Measurements from ENCODE around the gene DUSP15. TPM values are rescaled to one million over a fixed set of nuclear protein-coding genes. Genes with fewer than 3 reads are reported as not detected.
A peak's percentile ranks its signal among the peaks of the same experiment; 100 is the strongest.

Gene DUSP15
- total RNA-seq, 2 experiments from 2014 or later, result not detected

DNA sequence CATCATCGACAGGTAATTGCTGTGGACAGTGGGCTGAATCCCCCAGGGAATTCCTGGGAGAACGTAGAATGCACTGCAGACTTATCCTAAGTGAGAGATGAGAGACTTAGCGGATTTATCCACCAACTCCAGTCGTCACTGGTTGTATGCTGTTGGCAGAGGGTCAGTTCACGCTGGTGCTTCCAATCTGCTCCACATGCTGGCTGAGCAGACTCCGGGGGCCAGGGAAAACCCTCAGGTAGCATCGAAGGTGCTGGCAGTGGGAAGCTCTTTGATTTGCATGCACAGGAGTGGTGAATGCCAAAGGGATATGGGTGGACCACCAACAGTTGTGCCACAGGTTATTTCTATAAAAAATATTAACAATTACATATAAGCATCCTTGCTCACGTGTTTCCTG lies 20.3 kb upstream of the DUSP15 start:
- no peak overlapping the region for H3K4me3 Mint-ChIP-seq
- ChIA-PET POLR2A (no interaction called here), CTCF (no interaction called here)
- no peaks in the 10 kb centered on the region for H3K4me1 Mint-ChIP-seq (ENCODE audit: low read depth)
- no peak overlapping the region for H3K27ac Mint-ChIP-seq
- intact Hi-C loops (cut with micrococcal nuclease), result no loop called here
- no peaks in the 10 kb centered on the region for H3K36me3 Mint-ChIP-seq (ENCODE audit: low read depth)
- ATAC-seq, result no peak
- DNase-seq, result no peak
- TF ChIP-seq, protein P1, sequence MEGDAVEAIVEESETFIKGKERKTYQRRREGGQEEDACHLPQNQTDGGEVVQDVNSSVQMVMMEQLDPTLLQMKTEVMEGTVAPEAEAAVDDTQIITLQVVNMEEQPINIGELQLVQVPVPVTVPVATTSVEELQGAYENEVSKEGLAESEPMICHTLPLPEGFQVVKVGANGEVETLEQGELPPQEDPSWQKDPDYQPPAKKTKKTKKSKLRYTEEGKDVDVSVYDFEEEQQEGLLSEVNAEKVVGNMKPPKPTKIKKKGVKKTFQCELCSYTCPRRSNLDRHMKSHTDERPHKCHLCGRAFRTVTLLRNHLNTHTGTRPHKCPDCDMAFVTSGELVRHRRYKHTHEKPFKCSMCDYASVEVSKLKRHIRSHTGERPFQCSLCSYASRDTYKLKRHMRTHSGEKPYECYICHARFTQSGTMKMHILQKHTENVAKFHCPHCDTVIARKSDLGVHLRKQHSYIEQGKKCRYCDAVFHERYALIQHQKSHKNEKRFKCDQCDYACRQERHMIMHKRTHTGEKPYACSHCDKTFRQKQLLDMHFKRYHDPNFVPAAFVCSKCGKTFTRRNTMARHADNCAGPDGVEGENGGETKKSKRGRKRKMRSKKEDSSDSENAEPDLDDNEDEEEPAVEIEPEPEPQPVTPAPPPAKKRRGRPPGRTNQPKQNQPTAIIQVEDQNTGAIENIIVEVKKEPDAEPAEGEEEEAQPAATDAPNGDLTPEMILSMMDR (IDR thresholded peaks at IDR 0.05), result no peak
- peaks cover 5% of the 10 kb centered on the region for H3K27me3 Mint-ChIP-seq
- H3K9me3 Mint-ChIP-seq, result no peaks in the 10 kb centered on the region

DNA sequence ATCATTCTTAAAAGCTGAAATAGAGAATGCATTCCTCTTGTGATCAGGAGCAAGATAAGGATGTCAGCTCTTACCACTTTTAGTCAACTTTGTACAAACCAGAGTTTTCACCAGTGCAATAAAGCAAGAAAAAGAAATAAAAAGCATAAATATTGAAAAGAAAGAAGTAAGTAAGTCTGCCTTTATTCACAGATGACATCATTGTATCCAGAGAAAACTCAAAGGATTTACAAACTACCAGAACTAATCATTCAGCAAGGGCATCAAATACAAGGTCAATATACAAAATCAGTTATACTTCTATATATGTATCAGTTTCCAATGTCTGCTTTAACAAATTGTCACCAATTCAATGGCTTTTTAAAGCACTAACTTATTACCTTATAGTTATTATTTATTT lies 13.5 kb upstream of the DUSP15 start:
- ATAC-seq (no peak), DNase-seq (no peak)
- TF ChIP-seq, protein P1 (IDR thresholded peaks at IDR 0.05), result no peak
- Mint-ChIP-seq H3K27me3 (no peaks in the 10 kb centered on the region), H3K9me3 (no peaks in the 10 kb centered on the region), H3K36me3 (ENCODE audit: low read depth) (no peaks in the 10 kb centered on the region), H3K4me3 (no peak overlapping the region), H3K27ac (no peak overlapping the region), H3K4me1 (ENCODE audit: low read depth) (peaks cover 2% of the 10 kb centered on the region)
- intact Hi-C loops (cut with micrococcal nuclease), result no loop called here
- CTCF ChIA-PET, result no interaction called here
- POLR2A ChIA-PET, result no interaction called here

DNA sequence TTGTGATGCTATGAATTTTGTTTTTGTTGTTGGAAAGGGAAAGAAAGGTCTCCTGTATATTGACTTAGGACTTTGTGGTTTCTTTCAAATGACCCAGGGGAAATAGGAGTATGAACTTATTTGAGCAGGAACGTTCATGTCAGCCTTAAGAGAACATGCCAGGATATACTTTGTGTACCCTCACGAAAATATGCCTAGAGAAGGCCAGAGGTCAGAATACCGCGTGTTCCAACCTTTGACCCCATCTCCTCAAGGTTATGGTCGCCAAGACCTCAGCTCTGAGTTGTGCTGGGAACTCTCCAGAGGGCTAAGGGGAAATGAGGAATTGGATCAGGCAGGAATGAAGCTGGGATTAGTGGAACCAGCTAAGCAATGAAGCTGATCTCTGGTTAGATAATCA lies 11.6 kb upstream of the DUSP15 start:
- CTCF ChIA-PET, result interaction anchor here (0.9 to 5.7 kb wide), 5 partner anchors 29 to 268 kb away, joined by 3 to 27 read pairs (median 5); partner anchors contain the start of gene PDRG1
- DNase-seq (no peak), ATAC-seq (no peak)
- Mint-ChIP-seq H3K4me3 (no peak overlapping the region), H3K36me3 (ENCODE audit: low read depth) (no peaks in the 10 kb centered on the region), H3K27me3 (peaks cover 4% of the 10 kb centered on the region), H3K27ac (no peak overlapping the region), H3K4me1 (ENCODE audit: low read depth) (peaks cover 2% of the 10 kb centered on the region), H3K9me3 (no peaks in the 10 kb centered on the region)
- TF ChIP-seq, protein P1 (IDR thresholded peaks at IDR 0.05), result no peak
- intact Hi-C loops (cut with micrococcal nuclease), result no loop called here
- POLR2A ChIA-PET, result no interaction called here

DNA sequence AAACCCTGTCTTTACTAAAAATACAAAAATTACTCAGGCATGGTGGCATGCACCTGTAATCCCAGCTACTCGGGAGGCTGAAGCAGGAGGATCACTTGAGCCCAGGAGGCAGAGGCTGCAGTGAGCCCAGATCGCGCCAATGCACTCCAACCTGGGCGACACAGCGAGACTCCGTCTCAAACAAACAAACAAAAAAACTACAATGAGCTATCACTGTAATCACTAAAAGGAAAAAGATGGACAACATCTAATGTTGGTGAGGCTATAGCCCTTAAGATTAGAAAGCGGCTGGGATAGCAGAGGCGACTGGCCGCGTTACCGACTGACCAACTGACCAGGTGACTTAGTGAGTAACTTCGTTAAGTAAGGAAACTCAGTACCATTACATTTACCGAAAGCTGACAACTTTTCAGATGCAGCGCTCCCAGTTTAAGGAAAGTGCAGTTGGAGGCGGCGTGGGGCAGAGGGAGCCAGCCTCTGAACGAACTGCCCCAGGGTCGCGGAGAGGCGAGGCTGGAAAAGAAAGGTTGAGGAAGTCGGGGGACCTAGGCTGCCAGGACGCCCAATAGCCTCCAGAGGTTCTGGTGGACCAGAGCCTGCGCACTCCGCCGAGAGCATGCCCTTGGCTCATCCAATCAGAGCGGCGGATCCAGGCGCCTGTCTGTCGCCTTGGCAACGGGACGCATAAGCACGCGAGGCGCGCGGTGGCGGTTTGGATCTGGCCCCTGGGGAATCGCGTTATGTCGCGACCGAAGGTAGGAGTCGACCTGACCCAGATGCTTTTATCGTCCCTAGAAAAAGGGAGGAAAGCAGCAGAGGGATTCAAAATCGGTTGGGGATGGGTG lies 9.0 kb upstream of the DUSP15 start:
- H3K9me3 Mint-ChIP-seq, result no peaks in the 10 kb centered on the region
- CTCF ChIA-PET, result interaction anchor here (0.9 to 5.7 kb wide), 5 partner anchors 28 to 153 kb away, joined by 3 to 27 read pairs (median 4); partner anchors contain the start of gene PDRG1
- peak overlapping the region; percentile 78 for H3K4me3 Mint-ChIP-seq
- H3K27me3 Mint-ChIP-seq, result peaks cover 4% of the 10 kb centered on the region
- intact Hi-C loops (cut with micrococcal nuclease), result no loop called here
- ATAC-seq (peak; percentile 90), DNase-seq (peak; percentile 88)
- H3K4me1 Mint-ChIP-seq (ENCODE audit: low read depth), result peaks cover 2% of the 10 kb centered on the region
- TF ChIP-seq, protein P1 (IDR thresholded peaks at IDR 0.05), result no peak
- POLR2A ChIA-PET, result interaction anchor here (0.8 to 2.5 kb wide), 4 partner anchors 9 to 72 kb away, joined by 3 to 10 read pairs (median 4); partner anchors contain the start of gene PDRG1
- H3K36me3 Mint-ChIP-seq (ENCODE audit: low read depth), result no peaks in the 10 kb centered on the region
- H3K27ac Mint-ChIP-seq, result peak overlapping the region; percentile 75

DNA sequence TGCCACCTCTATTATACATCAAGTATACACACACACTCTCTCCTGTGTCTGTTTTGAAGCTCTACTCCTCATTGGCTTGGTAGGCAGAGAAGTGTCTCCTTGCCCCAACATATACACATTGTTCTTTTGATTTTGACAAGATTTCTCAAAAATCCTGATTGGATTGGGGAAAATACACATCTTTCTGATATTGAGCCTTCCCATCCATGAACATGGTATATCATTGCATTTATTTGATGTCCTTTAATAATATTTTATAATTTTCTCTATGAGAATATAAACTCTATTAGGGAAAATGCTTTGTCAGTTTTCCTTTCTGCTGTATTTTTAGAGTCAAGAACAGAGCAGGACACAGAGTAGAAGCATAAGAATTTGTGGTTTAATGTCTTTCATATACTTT lies 7.4 kb upstream of the DUSP15 start:
- Mint-ChIP-seq H3K4me3 (no peak overlapping the region), H3K27ac (no peak overlapping the region), H3K36me3 (ENCODE audit: low read depth) (no peaks in the 10 kb centered on the region), H3K4me1 (ENCODE audit: low read depth) (peaks cover 2% of the 10 kb centered on the region), H3K9me3 (no peaks in the 10 kb centered on the region), H3K27me3 (peaks cover 4% of the 10 kb centered on the region)
- intact Hi-C loops (cut with micrococcal nuclease), result no loop called here
- POLR2A ChIA-PET, result no interaction called here
- DNase-seq (no peak), ATAC-seq (no peak)
- CTCF ChIA-PET, result interaction anchor here (1.5 to 5.7 kb wide), 3 partner anchors 26 to 74 kb away, joined by 3 to 27 read pairs (median 24); partner anchors contain the start of gene PDRG1
- TF ChIP-seq, protein P1 (IDR thresholded peaks at IDR 0.05), result no peak

Measured in activated CD8-positive, alpha-beta T cell treated with anti-CD3 and anti-CD28 coated beads for 36 hours (primary cell).